Prostate gland (tissue), 2 donors: ENCODE data around the gene GRAMD2A.

Experiments
- POLR2A ChIP-seq: fragments of 450-650 bp; IDR thresholded peaks from one replicate; pipeline ENCODE4 v1.6.1; 2016; ENCODE audit warnings: antibody characterized with exemption, mild to moderate bottlenecking
- POLR2AphosphoS5 ChIP-seq: sonication (generic); formaldehyde crosslinking; IDR thresholded peaks from one replicate; pipeline ENCODE4 v1.6.1; 2017; ENCODE audit warnings: antibody characterized with exemption
- TF ChIP-seq, protein P1 (sequence below), 4 experiments: fragments of 200-600 bp in 2 of 4; fragments of 450-650 bp in 2 of 4; sonication (generic) in 2 of 4; IDR thresholded peaks; 1 replicate in 3 of 4; 2 replicates in 1 of 4; pipeline ENCODE4 v1.5.1; 2016 to 2019; ENCODE audit warnings: antibody characterized with exemption in 4 of 4, mild to moderate bottlenecking in 2 of 4, moderate library complexity in 2 of 4

DNA sequence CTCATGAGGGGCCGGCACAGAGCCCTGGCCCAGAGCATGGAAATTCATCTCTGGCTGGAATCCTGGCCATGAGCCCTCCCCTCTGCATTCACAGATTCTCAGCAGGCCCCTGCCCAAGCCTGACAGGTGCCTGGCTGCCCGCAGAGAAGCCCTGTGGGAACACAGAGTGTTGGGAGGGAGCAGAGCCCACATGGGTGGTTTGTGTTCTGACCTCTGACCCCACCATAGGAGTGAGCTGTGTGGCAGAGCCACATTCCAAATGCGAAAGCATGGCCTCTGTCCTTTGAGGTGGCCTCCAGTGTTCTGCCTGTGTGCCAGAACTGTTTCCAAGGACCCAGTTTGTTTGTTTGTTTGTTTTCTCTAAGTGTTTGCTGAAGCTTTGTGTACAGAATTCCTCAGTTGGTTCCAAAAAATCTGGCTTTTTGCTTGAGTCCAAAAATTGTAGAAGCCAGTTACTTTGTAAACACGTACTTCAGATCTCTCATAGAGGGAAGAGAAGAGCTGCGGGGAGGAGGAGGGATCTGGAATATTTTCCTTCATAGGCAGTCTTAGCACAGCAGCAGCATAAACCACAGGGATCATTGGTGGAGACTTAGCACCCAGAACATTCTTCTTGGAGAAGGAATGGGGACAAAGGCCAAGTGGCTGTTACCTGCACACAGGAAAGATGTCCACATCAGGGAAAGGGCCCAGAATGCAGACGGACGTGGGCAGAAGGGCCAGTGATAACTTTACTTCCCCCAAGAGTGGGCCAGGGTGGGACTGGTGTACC, 36.0 kb downstream of the GRAMD2A start:
- TF ChIP-seq POLR2A, result no peak
- TF ChIP-seq, protein P1, sequence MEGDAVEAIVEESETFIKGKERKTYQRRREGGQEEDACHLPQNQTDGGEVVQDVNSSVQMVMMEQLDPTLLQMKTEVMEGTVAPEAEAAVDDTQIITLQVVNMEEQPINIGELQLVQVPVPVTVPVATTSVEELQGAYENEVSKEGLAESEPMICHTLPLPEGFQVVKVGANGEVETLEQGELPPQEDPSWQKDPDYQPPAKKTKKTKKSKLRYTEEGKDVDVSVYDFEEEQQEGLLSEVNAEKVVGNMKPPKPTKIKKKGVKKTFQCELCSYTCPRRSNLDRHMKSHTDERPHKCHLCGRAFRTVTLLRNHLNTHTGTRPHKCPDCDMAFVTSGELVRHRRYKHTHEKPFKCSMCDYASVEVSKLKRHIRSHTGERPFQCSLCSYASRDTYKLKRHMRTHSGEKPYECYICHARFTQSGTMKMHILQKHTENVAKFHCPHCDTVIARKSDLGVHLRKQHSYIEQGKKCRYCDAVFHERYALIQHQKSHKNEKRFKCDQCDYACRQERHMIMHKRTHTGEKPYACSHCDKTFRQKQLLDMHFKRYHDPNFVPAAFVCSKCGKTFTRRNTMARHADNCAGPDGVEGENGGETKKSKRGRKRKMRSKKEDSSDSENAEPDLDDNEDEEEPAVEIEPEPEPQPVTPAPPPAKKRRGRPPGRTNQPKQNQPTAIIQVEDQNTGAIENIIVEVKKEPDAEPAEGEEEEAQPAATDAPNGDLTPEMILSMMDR (IDR thresholded peaks at IDR 0.05), result no peak
- TF ChIP-seq POLR2AphosphoS5, result no peak
